ENCODE data around the gene DCPS.

GRCh38 chr11:126307706-126308105 is 3.8 kb downstream of the DCPS start:
- TF ChIP-seq POLR2A (IDR thresholded peaks at IDR 0.05; ENCODE audit: extremely low read depth, insufficient read length) = no peak
- TF ChIP-seq CTCF (IDR thresholded peaks at IDR 0.05; ENCODE audit: low read depth, low read length) = peak; percentile 60
- no peak for TF ChIP-seq MAX (IDR thresholded peaks at IDR 0.05; ENCODE audit: low read depth, low read length)
